HepG2 (cell line): ENCODE measurements around the gene TARDBP. TPM values are rescaled to one million over a fixed set of nuclear protein-coding genes. Genes with fewer than 3 reads are reported as not detected.

Experiments used
- ARHGAP35 ChIP-seq: sonication (generic); formaldehyde crosslinking; IDR thresholded peaks from 2 replicates; pipeline ENCODE4 v1.9.0; 2022; ENCODE audit warnings: mild to moderate bottlenecking, inconsistent platforms, moderate library complexity, missing genetic modification reagents, borderline replicate concordance
- HDAC2 ChIP-seq: sonication (generic); formaldehyde crosslinking; IDR thresholded peaks from 2 replicates; pipeline ENCODE4 v1.4.0; 2020; ENCODE audit warnings: missing genetic modification reagents
- MAFF ChIP-seq: IDR thresholded peaks from 2 replicates; pipeline ENCODE4 v1.6.1; 2011; ENCODE audit warnings: low read depth, low read length, improper control_type of control experiment
- NRL ChIP-seq: sonication (generic); formaldehyde crosslinking; IDR thresholded peaks from 2 replicates; pipeline ENCODE4 v1.5.0; 2020; ENCODE audit warnings: missing genetic modification reagents, mild to moderate bottlenecking, moderate library complexity, borderline replicate concordance
- RBAK ChIP-seq: sonication (generic); formaldehyde crosslinking; IDR thresholded peaks from 2 replicates; pipeline ENCODE4 v1.5.1; 2020; ENCODE audit warnings: mild to moderate bottlenecking, missing genetic modification reagents
- RORA ChIP-seq: sonication (generic); formaldehyde crosslinking; IDR thresholded peaks from 2 replicates; pipeline ENCODE4 v1.5.0; 2020; ENCODE audit warnings: mild to moderate bottlenecking, missing genetic modification reagents, moderate library complexity
- SCMH1 ChIP-seq: sonication (generic); formaldehyde crosslinking; IDR thresholded peaks from 2 replicates; pipeline ENCODE4 v1.9.0; 2021; ENCODE audit warnings: missing genetic modification reagents, mild to moderate bottlenecking, borderline replicate concordance
- ZNF292 ChIP-seq: sonication (generic); formaldehyde crosslinking; IDR thresholded peaks from 2 replicates; pipeline ENCODE4 v1.8.1; 2022; ENCODE audit warnings: mild to moderate bottlenecking, low read depth, missing genetic modification reagents, borderline replicate concordance
- ZNF446 ChIP-seq: sonication (generic); formaldehyde crosslinking; IDR thresholded peaks from 2 replicates; pipeline ENCODE4 v1.5.0; 2020; ENCODE audit warnings: mild to moderate bottlenecking, missing genetic modification reagents
- ZNF570 ChIP-seq: sonication (generic); formaldehyde crosslinking; IDR thresholded peaks from 2 replicates; pipeline ENCODE4 v1.4.0; 2020; ENCODE audit warnings: mild to moderate bottlenecking, missing genetic modification reagents, borderline replicate concordance
- polyA plus RNA-seq, 8 experiments: library from polyadenylated mRNA; depleted of rRNA in 3 of 8; stranded (reverse) in 7 of 8; unstranded in 1 of 8; fragments of >200 nt; fragmentation: Illumina TruSeq in 4 of 8; extraction: Trizol in 4 of 8; gene quantifications; 2 replicates each; pipeline versions ENCODE4 v1.2.1 to v1.2.3, GENCODE V29; 2011 to 2016; ENCODE audit warnings: low read depth in 4 of 8, missing spikeins in 1 of 8, mixed read lengths in 1 of 8; ENCODE audit not compliant: insufficient read depth in 1 of 8
- total RNA-seq, 5 experiments: library from RNA; depleted of rRNA; stranded (reverse); fragments of >200 nt; fragmentation: Illumina TruSeq; extraction: Trizol; gene quantifications; 2 replicates each; pipeline ENCODE4 v1.2.3, GENCODE V29; 2016; ENCODE audit warnings: low read depth in 1 of 5
- TF ChIP-seq, protein P1 (sequence below): IDR thresholded peaks from 2 replicates; pipeline ENCODE4 v1.6.1; 2012; ENCODE audit warnings: inconsistent platforms
- TF ChIP-seq, protein P2 (sequence below): sonication (generic); formaldehyde crosslinking; IDR thresholded peaks from 2 replicates; pipeline ENCODE4 v1.4.0; 2020; ENCODE audit warnings: missing genetic modification reagents
- TF ChIP-seq, protein P3 (sequence below): sonication (generic); formaldehyde crosslinking; IDR thresholded peaks from 2 replicates; pipeline ENCODE4; 2020; ENCODE audit warnings: missing genetic modification reagents, mild to moderate bottlenecking, borderline replicate concordance
- TF ChIP-seq, protein P4 (sequence below): IDR thresholded peaks from 2 replicates; pipeline ENCODE4 v1.6.1; 2016; ENCODE audit warnings: low read depth, control low read depth
- TF ChIP-seq, protein P5 (sequence below): sonication (generic); formaldehyde crosslinking; IDR thresholded peaks from 2 replicates; pipeline ENCODE4 v1.5.0; 2020; ENCODE audit warnings: mild to moderate bottlenecking, missing genetic modification reagents, borderline replicate concordance

Gene TARDBP
- total and polyA plus RNA-seq, 2 of the 13 experiments (the other 11 are each of a cell fraction or from before 2014, with no cell fraction given): 62.4 to 93.0 TPM

DNA sequence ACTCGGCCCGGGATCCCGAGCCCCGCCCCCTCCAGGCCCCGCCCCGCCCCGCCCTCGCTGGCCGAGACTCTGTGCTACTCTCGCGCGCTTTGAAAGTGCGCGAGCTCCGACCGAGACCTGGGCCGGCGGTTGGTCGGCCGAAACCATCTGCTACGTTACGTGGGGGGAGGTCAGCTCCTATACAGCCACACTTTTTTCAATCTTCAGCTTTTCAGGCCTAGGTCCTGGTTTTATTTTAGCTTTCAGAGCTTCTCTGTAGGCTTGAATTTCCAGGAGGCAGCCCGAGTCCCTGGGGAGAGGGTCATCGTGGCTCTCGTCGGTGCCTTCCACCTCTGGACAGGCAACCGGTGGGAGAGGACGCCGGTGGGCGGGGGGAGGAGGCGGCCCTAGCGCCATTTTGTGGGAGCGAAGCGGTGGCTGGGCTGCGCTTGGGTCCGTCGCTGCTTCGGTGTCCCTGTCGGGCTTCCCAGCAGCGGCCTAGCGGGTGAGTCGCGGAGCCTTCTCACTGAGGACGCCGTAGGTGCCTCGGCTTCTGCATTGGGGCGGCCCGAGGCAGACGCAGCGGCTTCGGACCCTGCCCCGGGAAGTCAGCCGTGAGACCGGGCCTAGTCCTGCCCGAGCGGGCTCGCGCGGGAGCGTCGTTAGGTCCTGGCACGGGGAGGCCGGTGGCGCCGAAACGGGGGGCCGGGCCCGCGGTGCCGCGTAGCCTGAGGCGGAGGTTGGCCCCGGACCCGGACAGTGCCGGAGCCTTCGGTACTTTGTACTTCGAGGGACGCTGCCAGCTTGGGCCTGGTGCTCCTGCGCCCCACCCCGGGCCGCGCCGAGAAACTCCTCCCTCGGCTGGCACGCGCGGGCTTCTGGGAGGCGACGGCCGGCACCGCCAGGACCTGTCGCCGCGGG is at the start of gene TARDBP (continued):
- TF ChIP-seq, protein P1, sequence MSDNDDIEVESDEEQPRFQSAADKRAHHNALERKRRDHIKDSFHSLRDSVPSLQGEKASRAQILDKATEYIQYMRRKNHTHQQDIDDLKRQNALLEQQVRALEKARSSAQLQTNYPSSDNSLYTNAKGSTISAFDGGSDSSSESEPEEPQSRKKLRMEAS: peak; percentile 58
- TF ChIP-seq RORA (CRISPR knock-in tag): no peak
- peak; percentile 88; the same call in 1 of the 2 replicates for TF ChIP-seq ARHGAP35 (CRISPR knock-in tag)
- TF ChIP-seq, protein P2, sequence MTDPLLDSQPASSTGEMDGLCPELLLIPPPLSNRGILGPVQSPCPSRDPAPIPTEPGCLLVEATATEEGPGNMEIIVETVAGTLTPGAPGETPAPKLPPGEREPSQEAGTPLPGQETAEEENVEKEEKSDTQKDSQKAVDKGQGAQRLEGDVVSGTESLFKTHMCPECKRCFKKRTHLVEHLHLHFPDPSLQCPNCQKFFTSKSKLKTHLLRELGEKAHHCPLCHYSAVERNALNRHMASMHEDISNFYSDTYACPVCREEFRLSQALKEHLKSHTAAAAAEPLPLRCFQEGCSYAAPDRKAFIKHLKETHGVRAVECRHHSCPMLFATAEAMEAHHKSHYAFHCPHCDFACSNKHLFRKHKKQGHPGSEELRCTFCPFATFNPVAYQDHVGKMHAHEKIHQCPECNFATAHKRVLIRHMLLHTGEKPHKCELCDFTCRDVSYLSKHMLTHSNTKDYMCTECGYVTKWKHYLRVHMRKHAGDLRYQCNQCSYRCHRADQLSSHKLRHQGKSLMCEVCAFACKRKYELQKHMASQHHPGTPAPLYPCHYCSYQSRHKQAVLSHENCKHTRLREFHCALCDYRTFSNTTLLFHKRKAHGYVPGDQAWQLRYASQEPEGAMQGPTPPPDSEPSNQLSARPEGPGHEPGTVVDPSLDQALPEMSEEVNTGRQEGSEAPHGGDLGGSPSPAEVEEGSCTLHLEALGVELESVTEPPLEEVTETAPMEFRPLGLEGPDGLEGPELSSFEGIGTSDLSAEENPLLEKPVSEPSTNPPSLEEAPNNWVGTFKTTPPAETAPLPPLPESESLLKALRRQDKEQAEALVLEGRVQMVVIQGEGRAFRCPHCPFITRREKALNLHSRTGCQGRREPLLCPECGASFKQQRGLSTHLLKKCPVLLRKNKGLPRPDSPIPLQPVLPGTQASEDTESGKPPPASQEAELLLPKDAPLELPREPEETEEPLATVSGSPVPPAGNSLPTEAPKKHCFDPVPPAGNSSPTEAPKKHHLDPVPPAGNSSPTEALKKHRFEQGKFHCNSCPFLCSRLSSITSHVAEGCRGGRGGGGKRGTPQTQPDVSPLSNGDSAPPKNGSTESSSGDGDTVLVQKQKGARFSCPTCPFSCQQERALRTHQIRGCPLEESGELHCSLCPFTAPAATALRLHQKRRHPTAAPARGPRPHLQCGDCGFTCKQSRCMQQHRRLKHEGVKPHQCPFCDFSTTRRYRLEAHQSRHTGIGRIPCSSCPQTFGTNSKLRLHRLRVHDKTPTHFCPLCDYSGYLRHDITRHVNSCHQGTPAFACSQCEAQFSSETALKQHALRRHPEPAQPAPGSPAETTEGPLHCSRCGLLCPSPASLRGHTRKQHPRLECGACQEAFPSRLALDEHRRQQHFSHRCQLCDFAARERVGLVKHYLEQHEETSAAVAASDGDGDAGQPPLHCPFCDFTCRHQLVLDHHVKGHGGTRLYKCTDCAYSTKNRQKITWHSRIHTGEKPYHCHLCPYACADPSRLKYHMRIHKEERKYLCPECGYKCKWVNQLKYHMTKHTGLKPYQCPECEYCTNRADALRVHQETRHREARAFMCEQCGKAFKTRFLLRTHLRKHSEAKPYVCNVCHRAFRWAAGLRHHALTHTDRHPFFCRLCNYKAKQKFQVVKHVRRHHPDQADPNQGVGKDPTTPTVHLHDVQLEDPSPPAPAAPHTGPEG (CRISPR knock-in tag): peak; percentile 50; the same call in 1 of the 2 replicates
- TF ChIP-seq ZNF446 (CRISPR knock-in tag): peak; percentile 90; the same call in 1 of the 2 replicates
- TF ChIP-seq, protein P3, sequence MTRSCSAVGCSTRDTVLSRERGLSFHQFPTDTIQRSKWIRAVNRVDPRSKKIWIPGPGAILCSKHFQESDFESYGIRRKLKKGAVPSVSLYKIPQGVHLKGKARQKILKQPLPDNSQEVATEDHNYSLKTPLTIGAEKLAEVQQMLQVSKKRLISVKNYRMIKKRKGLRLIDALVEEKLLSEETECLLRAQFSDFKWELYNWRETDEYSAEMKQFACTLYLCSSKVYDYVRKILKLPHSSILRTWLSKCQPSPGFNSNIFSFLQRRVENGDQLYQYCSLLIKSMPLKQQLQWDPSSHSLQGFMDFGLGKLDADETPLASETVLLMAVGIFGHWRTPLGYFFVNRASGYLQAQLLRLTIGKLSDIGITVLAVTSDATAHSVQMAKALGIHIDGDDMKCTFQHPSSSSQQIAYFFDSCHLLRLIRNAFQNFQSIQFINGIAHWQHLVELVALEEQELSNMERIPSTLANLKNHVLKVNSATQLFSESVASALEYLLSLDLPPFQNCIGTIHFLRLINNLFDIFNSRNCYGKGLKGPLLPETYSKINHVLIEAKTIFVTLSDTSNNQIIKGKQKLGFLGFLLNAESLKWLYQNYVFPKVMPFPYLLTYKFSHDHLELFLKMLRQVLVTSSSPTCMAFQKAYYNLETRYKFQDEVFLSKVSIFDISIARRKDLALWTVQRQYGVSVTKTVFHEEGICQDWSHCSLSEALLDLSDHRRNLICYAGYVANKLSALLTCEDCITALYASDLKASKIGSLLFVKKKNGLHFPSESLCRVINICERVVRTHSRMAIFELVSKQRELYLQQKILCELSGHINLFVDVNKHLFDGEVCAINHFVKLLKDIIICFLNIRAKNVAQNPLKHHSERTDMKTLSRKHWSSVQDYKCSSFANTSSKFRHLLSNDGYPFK: peak; percentile 93
- no peak for TF ChIP-seq RBAK (CRISPR knock-in tag)
- TF ChIP-seq HDAC2 (CRISPR knock-in tag): no peak; the same call in 1 of the 2 replicates
- TF ChIP-seq MAFF: peak; percentile 11; the same call in 1 of the 2 replicates
- no peak for TF ChIP-seq ZNF292 (CRISPR knock-in tag)
- TF ChIP-seq SCMH1 (CRISPR knock-in tag): no peak
- TF ChIP-seq ZNF570 (CRISPR knock-in tag): no peak
- TF ChIP-seq, protein P4, sequence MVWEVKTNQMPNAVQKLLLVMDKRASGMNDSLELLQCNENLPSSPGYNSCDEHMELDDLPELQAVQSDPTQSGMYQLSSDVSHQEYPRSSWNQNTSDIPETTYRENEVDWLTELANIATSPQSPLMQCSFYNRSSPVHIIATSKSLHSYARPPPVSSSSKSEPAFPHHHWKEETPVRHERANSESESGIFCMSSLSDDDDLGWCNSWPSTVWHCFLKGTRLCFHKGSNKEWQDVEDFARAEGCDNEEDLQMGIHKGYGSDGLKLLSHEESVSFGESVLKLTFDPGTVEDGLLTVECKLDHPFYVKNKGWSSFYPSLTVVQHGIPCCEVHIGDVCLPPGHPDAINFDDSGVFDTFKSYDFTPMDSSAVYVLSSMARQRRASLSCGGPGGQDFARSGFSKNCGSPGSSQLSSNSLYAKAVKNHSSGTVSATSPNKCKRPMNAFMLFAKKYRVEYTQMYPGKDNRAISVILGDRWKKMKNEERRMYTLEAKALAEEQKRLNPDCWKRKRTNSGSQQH (CRISPR knock-in tag): peak; percentile 70
- peak; percentile 93 for TF ChIP-seq NRL (CRISPR knock-in tag)
- TF ChIP-seq, protein P5, sequence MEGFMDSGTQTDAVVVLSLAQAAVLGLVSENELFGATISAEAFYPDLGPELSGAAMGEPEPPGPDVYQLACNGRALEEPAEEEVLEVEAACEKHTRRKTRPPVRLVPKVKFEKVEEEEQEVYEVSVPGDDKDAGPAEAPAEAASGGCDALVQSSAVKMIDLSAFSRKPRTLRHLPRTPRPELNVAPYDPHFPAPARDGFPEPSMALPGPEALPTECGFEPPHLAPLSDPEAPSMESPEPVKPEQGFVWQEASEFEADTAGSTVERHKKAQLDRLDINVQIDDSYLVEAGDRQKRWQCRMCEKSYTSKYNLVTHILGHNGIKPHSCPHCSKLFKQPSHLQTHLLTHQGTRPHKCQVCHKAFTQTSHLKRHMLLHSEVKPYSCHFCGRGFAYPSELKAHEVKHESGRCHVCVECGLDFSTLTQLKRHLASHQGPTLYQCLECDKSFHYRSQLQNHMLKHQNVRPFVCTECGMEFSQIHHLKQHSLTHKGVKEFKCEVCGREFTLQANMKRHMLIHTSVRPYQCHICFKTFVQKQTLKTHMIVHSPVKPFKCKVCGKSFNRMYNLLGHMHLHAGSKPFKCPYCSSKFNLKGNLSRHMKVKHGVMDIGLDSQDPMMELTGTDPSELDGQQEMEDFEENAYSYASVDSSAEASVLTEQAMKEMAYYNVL: peak; percentile 71; the same call in 1 of the 2 replicates
